ELF-1 (cell line): ENCODE measurements around the gene SMYD1.

Experiments used
- DNase-seq: peaks from one replicate; pipeline ENCODE4 v3.0.0-alpha.2; 2016; ENCODE audit warnings: low read depth, low spot score

The SMYD1 gene

GRCh38 chr2:88055371-88056128 lies 12.1 kb upstream of the SMYD1 start, which contains the start of gene KRCC1:
KRCC1 (minus strand) TSS chr2:88055783; CDS start chr2:88028563, 27,220 bp downstream.
- DNase-seq: peak; percentile 96

- no peak for DNase-seq
Observed at GRCh38 chr2:88057437-88057844, 10.2 kb upstream of the SMYD1 start.

- DNase-seq: no peak
Observed at GRCh38 chr2:88058191-88058590, 9.4 kb upstream of the SMYD1 start.

GRCh38 chr2:88059979-88060906 lies 7.4 kb upstream of the SMYD1 start:
- DNase-seq: no peak

GRCh38 chr2:88060907-88061275 lies 6.7 kb upstream of the SMYD1 start:
- DNase-seq: no peak

- DNase-seq: no peak
Observed at GRCh38 chr2:88061295-88061694, 6.3 kb upstream of the SMYD1 start.

GRCh38 chr2:88066543-88066942 lies 1.1 kb upstream of the SMYD1 start:
- no peak for DNase-seq

- DNase-seq: no peak
Observed at GRCh38 chr2:88067189-88067588, 436 bp upstream of the SMYD1 start.

GRCh38 chr2:88068044-88068443 lies 419 bp downstream of the SMYD1 start:
- DNase-seq: no peak

GRCh38 chr2:88069117-88069516 lies 1.5 kb downstream of the SMYD1 start:
- DNase-seq: no peak

GRCh38 chr2:88070055-88070454 lies 2.4 kb downstream of the SMYD1 start:
- DNase-seq: no peak

- no peak for DNase-seq
Observed at GRCh38 chr2:88071365-88071764, 3.7 kb downstream of the SMYD1 start.

- no peak for DNase-seq
Observed at GRCh38 chr2:88074150-88074549, 6.5 kb downstream of the SMYD1 start.

GRCh38 chr2:88074854-88075292 lies 7.2 kb downstream of the SMYD1 start:
- no peak for DNase-seq

- no peak for DNase-seq
Observed at GRCh38 chr2:88077080-88077479, 9.5 kb downstream of the SMYD1 start.

GRCh38 chr2:88078643-88079172 lies 11.1 kb downstream of the SMYD1 start:
- no peak for DNase-seq

- no peak for DNase-seq
Observed at GRCh38 chr2:88080545-88080944, 12.9 kb downstream of the SMYD1 start.

GRCh38 chr2:88081924-88082608 lies 14.4 kb downstream of the SMYD1 start:
- no peak for DNase-seq

GRCh38 chr2:88082781-88083180 lies 15.2 kb downstream of the SMYD1 start:
- no peak for DNase-seq

- DNase-seq: no peak
Observed at GRCh38 chr2:88085099-88085498, 17.5 kb downstream of the SMYD1 start.

- no peak for DNase-seq
Observed at GRCh38 chr2:88085602-88086001, 18.0 kb downstream of the SMYD1 start.

- no peak for DNase-seq
Observed at GRCh38 chr2:88086401-88086800, 18.8 kb downstream of the SMYD1 start.
